Measurements from ENCODE around the gene KRT79. TPM values are rescaled to one million over a fixed set of nuclear protein-coding genes. Genes with fewer than 3 reads are reported as not detected.

The KRT79 gene
- total and polyA plus RNA-seq, 2 of the 8 experiments (the other 6 are each of a cell fraction or from before 2014, with no cell fraction given) = not detected

DNA sequence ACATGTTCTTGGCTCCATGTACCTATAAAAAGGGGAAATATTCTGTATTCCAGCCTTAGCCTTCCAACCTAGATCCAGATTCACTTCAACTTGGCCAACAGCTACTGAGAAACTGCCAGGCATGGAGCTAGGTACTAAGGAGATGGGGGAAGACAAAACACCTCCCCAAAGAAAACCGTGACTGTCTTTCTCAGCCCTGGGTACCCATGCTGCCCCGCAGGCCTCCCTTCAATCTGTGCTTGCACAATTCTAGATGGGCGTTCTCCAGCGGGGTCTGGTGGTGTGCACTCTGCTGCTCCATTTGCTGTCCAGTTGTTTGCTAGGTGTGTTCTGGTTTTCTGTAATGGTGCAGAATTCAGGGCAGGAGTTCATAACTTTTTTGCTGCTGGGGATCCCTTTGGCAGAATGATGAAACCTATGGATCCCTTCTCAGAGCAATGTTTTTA, 19.4 kb downstream of the KRT79 start (continued):
- TF ChIP-seq, protein P1, sequence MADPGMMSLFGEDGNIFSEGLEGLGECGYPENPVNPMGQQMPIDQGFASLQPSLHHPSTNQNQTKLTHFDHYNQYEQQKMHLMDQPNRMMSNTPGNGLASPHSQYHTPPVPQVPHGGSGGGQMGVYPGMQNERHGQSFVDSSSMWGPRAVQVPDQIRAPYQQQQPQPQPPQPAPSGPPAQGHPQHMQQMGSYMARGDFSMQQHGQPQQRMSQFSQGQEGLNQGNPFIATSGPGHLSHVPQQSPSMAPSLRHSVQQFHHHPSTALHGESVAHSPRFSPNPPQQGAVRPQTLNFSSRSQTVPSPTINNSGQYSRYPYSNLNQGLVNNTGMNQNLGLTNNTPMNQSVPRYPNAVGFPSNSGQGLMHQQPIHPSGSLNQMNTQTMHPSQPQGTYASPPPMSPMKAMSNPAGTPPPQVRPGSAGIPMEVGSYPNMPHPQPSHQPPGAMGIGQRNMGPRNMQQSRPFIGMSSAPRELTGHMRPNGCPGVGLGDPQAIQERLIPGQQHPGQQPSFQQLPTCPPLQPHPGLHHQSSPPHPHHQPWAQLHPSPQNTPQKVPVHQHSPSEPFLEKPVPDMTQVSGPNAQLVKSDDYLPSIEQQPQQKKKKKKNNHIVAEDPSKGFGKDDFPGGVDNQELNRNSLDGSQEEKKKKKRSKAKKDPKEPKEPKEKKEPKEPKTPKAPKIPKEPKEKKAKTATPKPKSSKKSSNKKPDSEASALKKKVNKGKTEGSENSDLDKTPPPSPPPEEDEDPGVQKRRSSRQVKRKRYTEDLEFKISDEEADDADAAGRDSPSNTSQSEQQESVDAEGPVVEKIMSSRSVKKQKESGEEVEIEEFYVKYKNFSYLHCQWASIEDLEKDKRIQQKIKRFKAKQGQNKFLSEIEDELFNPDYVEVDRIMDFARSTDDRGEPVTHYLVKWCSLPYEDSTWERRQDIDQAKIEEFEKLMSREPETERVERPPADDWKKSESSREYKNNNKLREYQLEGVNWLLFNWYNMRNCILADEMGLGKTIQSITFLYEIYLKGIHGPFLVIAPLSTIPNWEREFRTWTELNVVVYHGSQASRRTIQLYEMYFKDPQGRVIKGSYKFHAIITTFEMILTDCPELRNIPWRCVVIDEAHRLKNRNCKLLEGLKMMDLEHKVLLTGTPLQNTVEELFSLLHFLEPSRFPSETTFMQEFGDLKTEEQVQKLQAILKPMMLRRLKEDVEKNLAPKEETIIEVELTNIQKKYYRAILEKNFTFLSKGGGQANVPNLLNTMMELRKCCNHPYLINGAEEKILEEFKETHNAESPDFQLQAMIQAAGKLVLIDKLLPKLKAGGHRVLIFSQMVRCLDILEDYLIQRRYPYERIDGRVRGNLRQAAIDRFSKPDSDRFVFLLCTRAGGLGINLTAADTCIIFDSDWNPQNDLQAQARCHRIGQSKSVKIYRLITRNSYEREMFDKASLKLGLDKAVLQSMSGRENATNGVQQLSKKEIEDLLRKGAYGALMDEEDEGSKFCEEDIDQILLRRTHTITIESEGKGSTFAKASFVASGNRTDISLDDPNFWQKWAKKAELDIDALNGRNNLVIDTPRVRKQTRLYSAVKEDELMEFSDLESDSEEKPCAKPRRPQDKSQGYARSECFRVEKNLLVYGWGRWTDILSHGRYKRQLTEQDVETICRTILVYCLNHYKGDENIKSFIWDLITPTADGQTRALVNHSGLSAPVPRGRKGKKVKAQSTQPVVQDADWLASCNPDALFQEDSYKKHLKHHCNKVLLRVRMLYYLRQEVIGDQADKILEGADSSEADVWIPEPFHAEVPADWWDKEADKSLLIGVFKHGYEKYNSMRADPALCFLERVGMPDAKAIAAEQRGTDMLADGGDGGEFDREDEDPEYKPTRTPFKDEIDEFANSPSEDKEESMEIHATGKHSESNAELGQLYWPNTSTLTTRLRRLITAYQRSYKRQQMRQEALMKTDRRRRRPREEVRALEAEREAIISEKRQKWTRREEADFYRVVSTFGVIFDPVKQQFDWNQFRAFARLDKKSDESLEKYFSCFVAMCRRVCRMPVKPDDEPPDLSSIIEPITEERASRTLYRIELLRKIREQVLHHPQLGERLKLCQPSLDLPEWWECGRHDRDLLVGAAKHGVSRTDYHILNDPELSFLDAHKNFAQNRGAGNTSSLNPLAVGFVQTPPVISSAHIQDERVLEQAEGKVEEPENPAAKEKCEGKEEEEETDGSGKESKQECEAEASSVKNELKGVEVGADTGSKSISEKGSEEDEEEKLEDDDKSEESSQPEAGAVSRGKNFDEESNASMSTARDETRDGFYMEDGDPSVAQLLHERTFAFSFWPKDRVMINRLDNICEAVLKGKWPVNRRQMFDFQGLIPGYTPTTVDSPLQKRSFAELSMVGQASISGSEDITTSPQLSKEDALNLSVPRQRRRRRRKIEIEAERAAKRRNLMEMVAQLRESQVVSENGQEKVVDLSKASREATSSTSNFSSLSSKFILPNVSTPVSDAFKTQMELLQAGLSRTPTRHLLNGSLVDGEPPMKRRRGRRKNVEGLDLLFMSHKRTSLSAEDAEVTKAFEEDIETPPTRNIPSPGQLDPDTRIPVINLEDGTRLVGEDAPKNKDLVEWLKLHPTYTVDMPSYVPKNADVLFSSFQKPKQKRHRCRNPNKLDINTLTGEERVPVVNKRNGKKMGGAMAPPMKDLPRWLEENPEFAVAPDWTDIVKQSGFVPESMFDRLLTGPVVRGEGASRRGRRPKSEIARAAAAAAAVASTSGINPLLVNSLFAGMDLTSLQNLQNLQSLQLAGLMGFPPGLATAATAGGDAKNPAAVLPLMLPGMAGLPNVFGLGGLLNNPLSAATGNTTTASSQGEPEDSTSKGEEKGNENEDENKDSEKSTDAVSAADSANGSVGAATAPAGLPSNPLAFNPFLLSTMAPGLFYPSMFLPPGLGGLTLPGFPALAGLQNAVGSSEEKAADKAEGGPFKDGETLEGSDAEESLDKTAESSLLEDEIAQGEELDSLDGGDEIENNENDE (IDR thresholded peaks at IDR 0.05; ENCODE audit: insufficient replicate concordance, low read length) = no peak
- TF ChIP-seq, protein P2, sequence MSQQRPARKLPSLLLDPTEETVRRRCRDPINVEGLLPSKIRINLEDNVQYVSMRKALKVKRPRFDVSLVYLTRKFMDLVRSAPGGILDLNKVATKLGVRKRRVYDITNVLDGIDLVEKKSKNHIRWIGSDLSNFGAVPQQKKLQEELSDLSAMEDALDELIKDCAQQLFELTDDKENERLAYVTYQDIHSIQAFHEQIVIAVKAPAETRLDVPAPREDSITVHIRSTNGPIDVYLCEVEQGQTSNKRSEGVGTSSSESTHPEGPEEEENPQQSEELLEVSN (IDR thresholded peaks at IDR 0.05) = no peak
- TF ChIP-seq ZNF274 (IDR thresholded peaks at IDR 0.05; ENCODE audit: borderline replicate concordance, extremely low read depth, low read length) = no peak
- TF ChIP-seq, protein P3, sequence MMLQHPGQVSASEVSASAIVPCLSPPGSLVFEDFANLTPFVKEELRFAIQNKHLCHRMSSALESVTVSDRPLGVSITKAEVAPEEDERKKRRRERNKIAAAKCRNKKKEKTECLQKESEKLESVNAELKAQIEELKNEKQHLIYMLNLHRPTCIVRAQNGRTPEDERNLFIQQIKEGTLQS (IDR thresholded peaks at IDR 0.05; ENCODE audit: insufficient read depth, low read depth, low read length) = no peak
- TF ChIP-seq TBP (IDR thresholded peaks at IDR 0.05; ENCODE audit: low read depth, low read length) = no peak
- no peak for TF ChIP-seq RBBP5 (IDR thresholded peaks at IDR 0.05; ENCODE audit: borderline replicate concordance, low read depth, low read length)
- TF ChIP-seq, protein P4, sequence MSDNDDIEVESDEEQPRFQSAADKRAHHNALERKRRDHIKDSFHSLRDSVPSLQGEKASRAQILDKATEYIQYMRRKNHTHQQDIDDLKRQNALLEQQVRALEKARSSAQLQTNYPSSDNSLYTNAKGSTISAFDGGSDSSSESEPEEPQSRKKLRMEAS (IDR thresholded peaks at IDR 0.05) = no peak
- no peak for TF ChIP-seq CBX8 (IDR thresholded peaks at IDR 0.05; ENCODE audit: borderline replicate concordance, low read depth, low read length)
- TF ChIP-seq HDAC2 (IDR thresholded peaks at IDR 0.05; ENCODE audit: borderline replicate concordance in 1 of 2, low read depth in 2 of 2, low read length in 2 of 2) = no peak

All from H1 (cell line).